Neural crest cell (in vitro differentiated cells): ENCODE results near the gene KRT75. TPM values are rescaled to one million over a fixed set of nuclear protein-coding genes. Genes with fewer than 3 reads are reported as not detected.

Experiments used
- DNase-seq: peaks from one replicate; pipeline ENCODE4 v3.0.0; 2021; ENCODE audit warnings: low read depth, mixed read lengths, low spot score
- H3K27ac Mint-ChIP-seq: one replicate; pipeline ENCODE4 v1.8.0; 2021; ENCODE audit warnings: mild to moderate bottlenecking, mixed read lengths; ENCODE audit not compliant: unreplicated experiment
- H3K27me3 Mint-ChIP-seq: 2 replicates; pipeline ENCODE4 v1.8.0; 2021; ENCODE audit warnings: low read depth, mild to moderate bottlenecking, mixed read lengths
- H3K36me3 Mint-ChIP-seq: 2 replicates; pipeline ENCODE4 v1.8.0; 2021; ENCODE audit warnings: low read depth, mild to moderate bottlenecking, mixed read lengths
- H3K4me1 Mint-ChIP-seq: 2 replicates; pipeline ENCODE4 v1.8.0; 2021; ENCODE audit warnings: mixed read lengths
- H3K4me3 Mint-ChIP-seq: one replicate; pipeline ENCODE4 v1.8.0; 2021; ENCODE audit warnings: mild to moderate bottlenecking, mixed read lengths
- H3K9me3 Mint-ChIP-seq: 2 replicates; pipeline ENCODE4 v1.8.0; 2021; ENCODE audit warnings: mixed read lengths
- CTCF ChIP-seq: fragments of 200-600 bp; sonication (generic); conservative IDR thresholded peaks from 2 replicates; pipeline ENCODE4 v1.5.0; 2021; ENCODE audit warnings: antibody characterized with exemption, mild to moderate bottlenecking
- total RNA-seq: library from RNA; stranded (reverse); gene quantifications from 2 replicates; pipeline ENCODE4 v1.2.1, GENCODE V29; 2021

Gene KRT75
- total RNA-seq, 1 donor from 2014 or later: not detected

- Mint-ChIP-seq H3K9me3 (no peaks in the 10 kb centered on the region), H3K27me3 (peaks cover 19% of the 10 kb centered on the region), H3K27ac (no peak overlapping the region), H3K4me1 (no peaks in the 10 kb centered on the region), H3K4me3 (no peak overlapping the region), H3K36me3 (no peaks in the 10 kb centered on the region)
- DNase-seq: no peak
- TF ChIP-seq CTCF: no peak
Observed at GRCh38 chr12:52469853-52470252, 35.7 kb upstream of the KRT75 start.

- Mint-ChIP-seq H3K4me1 (no peaks in the 10 kb centered on the region), H3K27me3 (peaks cover 11% of the 10 kb centered on the region), H3K9me3 (no peaks in the 10 kb centered on the region), H3K4me3 (no peak overlapping the region), H3K27ac (no peak overlapping the region), H3K36me3 (no peaks in the 10 kb centered on the region)
- DNase-seq: no peak
- TF ChIP-seq CTCF: no peak
Observed at GRCh38 chr12:52464897-52465296, 30.7 kb upstream of the KRT75 start.

GRCh38 chr12:52461693-52462092 lies 27.5 kb upstream of the KRT75 start:
- Mint-ChIP-seq H3K9me3 (no peaks in the 10 kb centered on the region), H3K4me3 (no peak overlapping the region), H3K27me3 (peaks cover 11% of the 10 kb centered on the region), H3K27ac (no peak overlapping the region), H3K4me1 (no peaks in the 10 kb centered on the region), H3K36me3 (no peaks in the 10 kb centered on the region)
- DNase-seq: no peak
- no peak for TF ChIP-seq CTCF

- no peak for DNase-seq
- H3K4me1 Mint-ChIP-seq: peaks cover 14% of the 10 kb centered on the region
- TF ChIP-seq CTCF: no peak
- H3K27me3 Mint-ChIP-seq: peaks cover 4% of the 10 kb centered on the region
- no peak overlapping the region for H3K4me3 Mint-ChIP-seq
- no peaks in the 10 kb centered on the region for H3K9me3 Mint-ChIP-seq
- no peak overlapping the region for H3K27ac Mint-ChIP-seq
- no peaks in the 10 kb centered on the region for H3K36me3 Mint-ChIP-seq
Observed at GRCh38 chr12:52458861-52459260, 24.7 kb upstream of the KRT75 start.

- peaks cover under 1% of the 10 kb centered on the region for H3K27me3 Mint-ChIP-seq
- H3K4me1 Mint-ChIP-seq: peaks cover 14% of the 10 kb centered on the region
- H3K9me3 Mint-ChIP-seq: no peaks in the 10 kb centered on the region
- no peak for TF ChIP-seq CTCF
- no peak for DNase-seq
- no peaks in the 10 kb centered on the region for H3K36me3 Mint-ChIP-seq
- no peak overlapping the region for H3K4me3 Mint-ChIP-seq
- H3K27ac Mint-ChIP-seq: no peak overlapping the region
Observed at GRCh38 chr12:52455821-52456220, 21.6 kb upstream of the KRT75 start.
